ENCODE measurements around the gene NOLC1. TPM values are rescaled to one million over a fixed set of nuclear protein-coding genes. Genes with fewer than 3 reads are reported as not detected.

NOLC1 gene
- total and polyA plus RNA-seq, 2 of the 4 experiments (the other 2 are of a cell fraction): 43.2 to 55.3 TPM

- intact Hi-C loops (cut with micrococcal nuclease): no loop called here
- peaks cover 79% of the 10 kb centered on the region for H4K20me1 ChIP-seq (ENCODE audit: insufficient read depth, low read length)
Observed at GRCh38 chr10:102109166-102110116, 42.7 kb upstream of the NOLC1 start.

More at GRCh38 chr10:102109166-102110116, 42.7 kb upstream of the NOLC1 start:
- ChIA-PET POLR2A (ENCODE audit: unreplicated experiment) (no interaction called here), CTCF (no interaction called here)
- no peak overlapping the region for H3K4me2 ChIP-seq (ENCODE audit: low read depth, low read length)
- no peak overlapping the region for H4K91ac ChIP-seq (ENCODE audit: insufficient read depth, low read depth, low read length)
- peaks cover 62% of the 10 kb centered on the region for H3K36me3 ChIP-seq (ENCODE audit: control insufficient read depth, insufficient read depth, low read length)
- H3K4me1 ChIP-seq (ENCODE audit: control insufficient read depth, insufficient read depth, low read length): peaks cover 11% of the 10 kb centered on the region
- no peak overlapping the region for H3K4me3 ChIP-seq (ENCODE audit: insufficient read depth, low read depth, low read length)
- H3K9me3 ChIP-seq (ENCODE audit: control insufficient read depth, insufficient read depth, low read length): no peaks in the 10 kb centered on the region
- no peak overlapping the region for H2AK5ac ChIP-seq (ENCODE audit: low read depth, low read length)
- WGBS, 2 experiments (ENCODE audit: extremely low coverage in 2 of 2, insufficient read length in 1 of 2): 94% methylated on average over 13 of the region's 24 CpGs; no CpG with 5 or more reads in 1 of the 2 experiments
- DNase-seq: no peak
- H2BK120ac ChIP-seq (ENCODE audit: low read depth, low read length): no peak overlapping the region
- no peak overlapping the region for H2BK15ac ChIP-seq (ENCODE audit: low read depth, low read length)
- no peak overlapping the region for H3K14ac ChIP-seq (replicated peaks; ENCODE audit: low read depth, low read length)
- H3K27ac ChIP-seq (ENCODE audit: insufficient read depth, low read length): no peak overlapping the region
- no peak overlapping the region for H2BK20ac ChIP-seq (ENCODE audit: low read depth, low read length)
- no peak overlapping the region for H4K8ac ChIP-seq (ENCODE audit: low read depth in 2 of 2, low read length in 2 of 2)
- TF ChIP-seq CEBPB (IDR thresholded peaks at IDR 0.05; ENCODE audit: low read depth, low read length): no peak
- peaks cover 39% of the 10 kb centered on the region for H3K9me1 ChIP-seq (ENCODE audit: insufficient read depth, low read length)
- no TSS peak for BruUV-seq (replicated peaks)
- no peak overlapping the region for H2AFZ ChIP-seq (replicated peaks; ENCODE audit: low read length, poor library complexity)
- dilution Hi-C loops (cut with HindIII; ENCODE audit: low sequenced_read_pairs, unreplicated experiment): no loop called here
- no peak for ATAC-seq (ENCODE audit: low read depth)
- in situ Hi-C loops (cut with MboI; ENCODE audit: low sequenced_read_pairs): no loop called here
- no peaks in the 10 kb centered on the region for H3K27me3 ChIP-seq (ENCODE audit: control insufficient read depth, insufficient read depth, low read length)
- no peak overlapping the region for H2BK5ac ChIP-seq (ENCODE audit: low read depth, low read length, poor library complexity, severe bottlenecking)
- no peak overlapping the region for H3K23ac ChIP-seq (ENCODE audit: low read depth, low read length)
- H3K4ac ChIP-seq (ENCODE audit: low read depth, low read length): no peak overlapping the region
- no peak overlapping the region for H4K5ac ChIP-seq (ENCODE audit: low read depth, low read length)
- no peak overlapping the region for H3K9ac ChIP-seq (ENCODE audit: low read depth, low read length)
- H3K56ac ChIP-seq (ENCODE audit: extremely low read depth, insufficient read depth, low read length): no peak overlapping the region
- H3K79me1 ChIP-seq (ENCODE audit: low read depth in 1 of 2, low read length in 2 of 2): peaks cover 25 to 86% of the 10 kb centered on the region in 2 experiments
- no peak overlapping the region for H3K18ac ChIP-seq (ENCODE audit: low read depth, low read length)
- H2AK9ac ChIP-seq (replicated peaks; ENCODE audit: low read depth, low read length, poor library complexity): no peak overlapping the region

Measured in IMR-90 (cell line).